Measurements from ENCODE around the gene PHPT1. TPM values are rescaled to one million over a fixed set of nuclear protein-coding genes. Genes with fewer than 3 reads are reported as not detected.

Gene PHPT1
- total and polyA plus RNA-seq, 3 donors from 2014 or later = 134 to 146 (median 146) TPM

DNA sequence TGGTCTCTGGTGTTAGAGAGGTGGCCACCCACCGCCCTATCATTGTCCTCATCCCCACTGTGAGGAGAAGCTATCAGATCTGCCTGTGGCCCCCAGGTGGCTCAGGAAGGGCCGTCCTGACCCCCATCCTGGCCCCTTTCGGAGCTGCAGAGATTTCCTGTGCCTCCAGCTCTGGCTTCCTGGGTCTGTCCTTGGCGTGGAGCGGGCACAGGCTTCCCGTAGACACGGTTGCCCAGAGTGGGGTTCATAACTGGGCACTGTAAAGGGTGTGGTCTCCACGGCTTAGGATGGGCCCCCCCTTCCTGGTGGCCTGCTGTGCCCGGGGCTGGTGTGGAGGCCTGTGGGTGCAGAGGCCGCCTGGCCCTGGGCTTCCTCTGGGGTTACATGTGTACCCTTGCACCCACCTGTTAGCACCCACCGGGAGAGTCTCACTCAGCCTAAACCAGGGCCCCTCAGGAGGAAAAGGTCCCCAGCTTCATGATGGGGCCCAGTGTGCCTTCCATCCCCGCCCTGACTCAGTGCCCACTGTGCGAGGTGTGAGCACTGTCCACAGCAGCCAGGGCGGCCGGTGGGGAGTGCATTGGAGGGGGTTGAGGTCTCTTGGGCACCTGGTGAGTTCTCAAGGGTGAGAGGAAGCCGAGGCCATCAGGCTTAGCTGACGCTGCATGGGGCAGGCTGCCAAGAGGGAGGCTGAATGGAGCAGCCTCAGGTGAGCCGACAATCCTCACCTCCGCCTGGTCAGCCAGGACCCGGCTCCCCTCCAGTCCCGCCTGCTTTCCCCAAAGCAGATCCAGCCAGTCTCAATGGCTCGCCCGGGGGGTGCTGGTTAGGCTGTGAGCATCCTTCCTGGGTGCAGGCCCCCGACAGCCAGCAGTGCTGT, 22.3 kb upstream of the PHPT1 start:
- no peak overlapping the region for H3K27ac ChIP-seq
- no peaks in the 10 kb centered on the region for H3K9me3 ChIP-seq
- no peak overlapping the region for H3K4me3 ChIP-seq
- H3K27me3 ChIP-seq = no peaks in the 10 kb centered on the region
- no peaks in the 10 kb centered on the region for H3K4me1 ChIP-seq
- 92 to 94% methylated on average over 8 to 24 of the region's 24 CpGs for WGBS, 2 donors
- DNase-seq = no peak
- intact Hi-C loops (cut with DNase I; ENCODE audit: low total_unique reads) = no loop called here
- no peaks in the 10 kb centered on the region for H3K36me3 ChIP-seq (ENCODE audit: low read depth, missing control alignments)
- no peak for TF ChIP-seq POLR2A (IDR thresholded peaks at IDR 0.05)
- TF ChIP-seq, protein P1, sequence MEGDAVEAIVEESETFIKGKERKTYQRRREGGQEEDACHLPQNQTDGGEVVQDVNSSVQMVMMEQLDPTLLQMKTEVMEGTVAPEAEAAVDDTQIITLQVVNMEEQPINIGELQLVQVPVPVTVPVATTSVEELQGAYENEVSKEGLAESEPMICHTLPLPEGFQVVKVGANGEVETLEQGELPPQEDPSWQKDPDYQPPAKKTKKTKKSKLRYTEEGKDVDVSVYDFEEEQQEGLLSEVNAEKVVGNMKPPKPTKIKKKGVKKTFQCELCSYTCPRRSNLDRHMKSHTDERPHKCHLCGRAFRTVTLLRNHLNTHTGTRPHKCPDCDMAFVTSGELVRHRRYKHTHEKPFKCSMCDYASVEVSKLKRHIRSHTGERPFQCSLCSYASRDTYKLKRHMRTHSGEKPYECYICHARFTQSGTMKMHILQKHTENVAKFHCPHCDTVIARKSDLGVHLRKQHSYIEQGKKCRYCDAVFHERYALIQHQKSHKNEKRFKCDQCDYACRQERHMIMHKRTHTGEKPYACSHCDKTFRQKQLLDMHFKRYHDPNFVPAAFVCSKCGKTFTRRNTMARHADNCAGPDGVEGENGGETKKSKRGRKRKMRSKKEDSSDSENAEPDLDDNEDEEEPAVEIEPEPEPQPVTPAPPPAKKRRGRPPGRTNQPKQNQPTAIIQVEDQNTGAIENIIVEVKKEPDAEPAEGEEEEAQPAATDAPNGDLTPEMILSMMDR (IDR thresholded peaks at IDR 0.05) = no peak

GRCh38 chr9:136827794-136828473, 21.3 kb upstream of the PHPT1 start:
- H3K36me3 ChIP-seq (ENCODE audit: low read depth, missing control alignments) = no peaks in the 10 kb centered on the region
- TF ChIP-seq, protein P1 (IDR thresholded peaks at IDR 0.05) = no peak
- no peak for TF ChIP-seq POLR2A (IDR thresholded peaks at IDR 0.05)
- intact Hi-C loops (cut with DNase I; ENCODE audit: low total_unique reads) = no loop called here
- no peak overlapping the region for H3K4me3 ChIP-seq
- 87 to 95% methylated on average over 11 to 14 of the region's 14 CpGs for WGBS, 2 donors
- no peaks in the 10 kb centered on the region for H3K27me3 ChIP-seq
- no peak for DNase-seq
- H3K9me3 ChIP-seq = no peaks in the 10 kb centered on the region
- H3K27ac ChIP-seq = no peak overlapping the region
- no peaks in the 10 kb centered on the region for H3K4me1 ChIP-seq

DNA sequence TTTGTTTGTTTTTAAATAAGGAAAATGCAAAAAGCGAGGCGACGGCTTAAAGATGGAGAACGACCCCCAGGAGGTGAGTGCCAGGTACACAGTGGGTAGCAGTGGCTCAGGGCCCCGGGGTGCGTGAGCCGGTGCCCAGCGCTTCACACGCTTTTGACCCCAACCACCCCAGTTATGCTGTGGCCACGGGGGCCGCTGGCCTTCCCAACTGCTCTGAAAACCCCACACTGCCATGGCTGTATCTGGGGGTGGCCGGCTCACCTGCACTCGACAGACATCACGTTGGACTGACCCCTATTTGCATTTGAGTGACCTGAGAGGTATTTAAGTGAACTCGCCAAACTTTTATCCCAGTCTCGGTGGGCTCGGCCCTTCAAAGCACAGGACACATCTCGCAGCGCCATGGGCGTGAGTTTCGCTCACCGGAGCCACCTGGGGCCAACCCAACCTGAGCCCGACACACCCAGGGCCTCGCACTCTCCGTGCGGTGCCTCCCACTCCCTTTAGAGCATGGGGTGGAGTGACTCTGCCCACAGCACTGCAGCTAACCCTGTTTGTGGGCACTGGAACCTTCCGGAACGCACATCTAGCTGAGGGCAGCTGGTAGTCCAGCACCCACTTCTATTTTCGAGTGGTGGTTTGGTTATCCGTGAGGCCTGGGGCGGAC, 20.6 kb upstream of the PHPT1 start:
- no peaks in the 10 kb centered on the region for H3K9me3 ChIP-seq
- DNase-seq = no peak
- no peaks in the 10 kb centered on the region for H3K4me1 ChIP-seq
- H3K27me3 ChIP-seq = no peaks in the 10 kb centered on the region
- TF ChIP-seq, protein P1 (IDR thresholded peaks at IDR 0.05) = no peak
- TF ChIP-seq POLR2A (IDR thresholded peaks at IDR 0.05) = no peak
- no peak overlapping the region for H3K27ac ChIP-seq
- intact Hi-C loops (cut with DNase I; ENCODE audit: low total_unique reads) = no loop called here
- 92 to 93% methylated on average over 23 to 31 of the region's 31 CpGs for WGBS, 2 donors
- no peaks in the 10 kb centered on the region for H3K36me3 ChIP-seq (ENCODE audit: low read depth, missing control alignments)
- H3K4me3 ChIP-seq = no peak overlapping the region

DNA sequence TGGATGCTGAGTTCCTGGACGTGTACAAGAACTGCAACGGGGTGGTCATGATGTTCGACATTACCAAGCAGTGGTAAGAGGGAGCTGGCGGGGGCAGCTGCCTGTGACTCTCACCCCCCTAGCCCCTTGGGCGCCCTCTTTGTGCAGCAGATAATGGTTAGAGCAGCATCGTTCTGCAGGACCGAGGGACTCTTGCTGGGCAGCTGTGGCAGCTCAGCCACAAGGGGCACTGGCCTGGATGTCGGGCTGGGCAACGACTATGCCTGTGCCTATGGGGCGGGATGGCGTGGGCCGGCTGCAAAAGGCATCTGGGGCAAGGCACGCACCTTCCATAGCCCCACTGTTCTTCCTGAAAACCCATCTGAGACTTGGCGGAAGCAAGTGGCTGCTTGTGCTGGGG, 19.8 kb upstream of the PHPT1 start:
- Histone ChIP-seq H3K9me3 (no peaks in the 10 kb centered on the region), H3K4me1 (no peaks in the 10 kb centered on the region), H3K27ac (no peak overlapping the region), H3K27me3 (no peaks in the 10 kb centered on the region), H3K4me3 (no peak overlapping the region), H3K36me3 (ENCODE audit: low read depth, missing control alignments) (no peaks in the 10 kb centered on the region)
- 85 to 96% methylated on average over 3 to 14 of the region's 14 CpGs for WGBS, 2 donors
- TF ChIP-seq, protein P1 (IDR thresholded peaks at IDR 0.05) = no peak
- TF ChIP-seq POLR2A (IDR thresholded peaks at IDR 0.05) = no peak
- no peak for DNase-seq
- intact Hi-C loops (cut with DNase I; ENCODE audit: low total_unique reads) = no loop called here
